ENCODE data around the gene ARHGEF3.

DNA sequence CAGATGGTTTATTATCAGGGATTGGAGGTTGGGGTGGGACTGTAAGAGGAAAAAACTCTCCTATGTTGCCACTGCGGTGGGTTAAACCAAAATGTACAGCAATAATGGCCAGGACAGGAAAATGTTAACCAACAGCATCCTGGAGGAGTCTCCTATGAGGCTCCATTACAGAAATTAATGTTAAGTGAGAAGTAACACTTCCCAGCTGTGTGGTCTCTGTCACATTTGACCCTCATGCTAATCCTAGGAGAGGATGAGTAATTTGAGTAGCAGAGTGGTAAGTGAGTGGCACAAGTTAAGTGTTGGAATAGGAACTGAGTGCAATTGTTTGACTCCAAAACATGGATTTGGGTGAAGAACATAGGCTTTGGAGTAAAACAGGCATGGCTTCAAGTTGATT is 39.0 kb downstream of the ARHGEF3 start:
- TF ChIP-seq, protein P1, sequence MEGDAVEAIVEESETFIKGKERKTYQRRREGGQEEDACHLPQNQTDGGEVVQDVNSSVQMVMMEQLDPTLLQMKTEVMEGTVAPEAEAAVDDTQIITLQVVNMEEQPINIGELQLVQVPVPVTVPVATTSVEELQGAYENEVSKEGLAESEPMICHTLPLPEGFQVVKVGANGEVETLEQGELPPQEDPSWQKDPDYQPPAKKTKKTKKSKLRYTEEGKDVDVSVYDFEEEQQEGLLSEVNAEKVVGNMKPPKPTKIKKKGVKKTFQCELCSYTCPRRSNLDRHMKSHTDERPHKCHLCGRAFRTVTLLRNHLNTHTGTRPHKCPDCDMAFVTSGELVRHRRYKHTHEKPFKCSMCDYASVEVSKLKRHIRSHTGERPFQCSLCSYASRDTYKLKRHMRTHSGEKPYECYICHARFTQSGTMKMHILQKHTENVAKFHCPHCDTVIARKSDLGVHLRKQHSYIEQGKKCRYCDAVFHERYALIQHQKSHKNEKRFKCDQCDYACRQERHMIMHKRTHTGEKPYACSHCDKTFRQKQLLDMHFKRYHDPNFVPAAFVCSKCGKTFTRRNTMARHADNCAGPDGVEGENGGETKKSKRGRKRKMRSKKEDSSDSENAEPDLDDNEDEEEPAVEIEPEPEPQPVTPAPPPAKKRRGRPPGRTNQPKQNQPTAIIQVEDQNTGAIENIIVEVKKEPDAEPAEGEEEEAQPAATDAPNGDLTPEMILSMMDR (IDR thresholded peaks at IDR 0.05): no peak
- TF ChIP-seq POLR2A (IDR thresholded peaks at IDR 0.05): no peak
